Measurements from ENCODE around the gene PDE1C. TPM values are rescaled to one million over a fixed set of nuclear protein-coding genes. Genes with fewer than 3 reads are reported as not detected.

The PDE1C gene
- total RNA-seq, 3 donors from 2014 or later (not counting 1 experiment from before 2014, with no cell fraction given) = not detected

DNA sequence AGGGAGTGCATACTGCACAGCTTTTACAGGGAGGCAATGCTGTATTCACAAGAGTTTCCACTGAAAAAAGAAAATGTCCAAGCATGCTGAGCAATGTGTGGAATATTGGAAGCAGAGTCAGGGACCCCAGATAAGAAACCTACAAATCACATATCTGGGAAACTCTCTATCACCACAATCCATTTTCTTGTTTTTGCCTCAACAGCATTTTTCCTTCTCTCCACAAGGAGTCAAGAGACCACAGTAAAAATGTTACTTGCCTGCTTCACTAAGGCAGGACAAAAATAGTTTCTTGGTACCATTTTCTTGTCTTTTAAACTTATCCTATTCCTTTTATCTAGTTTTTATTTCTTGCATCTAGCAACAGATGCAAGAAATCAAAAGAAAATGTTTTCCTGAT, 19.5 kb upstream of the PDE1C start:
- no peak for ATAC-seq
- TF ChIP-seq, protein P1, sequence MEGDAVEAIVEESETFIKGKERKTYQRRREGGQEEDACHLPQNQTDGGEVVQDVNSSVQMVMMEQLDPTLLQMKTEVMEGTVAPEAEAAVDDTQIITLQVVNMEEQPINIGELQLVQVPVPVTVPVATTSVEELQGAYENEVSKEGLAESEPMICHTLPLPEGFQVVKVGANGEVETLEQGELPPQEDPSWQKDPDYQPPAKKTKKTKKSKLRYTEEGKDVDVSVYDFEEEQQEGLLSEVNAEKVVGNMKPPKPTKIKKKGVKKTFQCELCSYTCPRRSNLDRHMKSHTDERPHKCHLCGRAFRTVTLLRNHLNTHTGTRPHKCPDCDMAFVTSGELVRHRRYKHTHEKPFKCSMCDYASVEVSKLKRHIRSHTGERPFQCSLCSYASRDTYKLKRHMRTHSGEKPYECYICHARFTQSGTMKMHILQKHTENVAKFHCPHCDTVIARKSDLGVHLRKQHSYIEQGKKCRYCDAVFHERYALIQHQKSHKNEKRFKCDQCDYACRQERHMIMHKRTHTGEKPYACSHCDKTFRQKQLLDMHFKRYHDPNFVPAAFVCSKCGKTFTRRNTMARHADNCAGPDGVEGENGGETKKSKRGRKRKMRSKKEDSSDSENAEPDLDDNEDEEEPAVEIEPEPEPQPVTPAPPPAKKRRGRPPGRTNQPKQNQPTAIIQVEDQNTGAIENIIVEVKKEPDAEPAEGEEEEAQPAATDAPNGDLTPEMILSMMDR (IDR thresholded peaks at IDR 0.05) = no peak
- H3K9me3 Mint-ChIP-seq = peaks cover 0 to 2% of the 10 kb centered on the region in 2 donors
- no peak overlapping the region for H3K4me3 ChIP-seq (ENCODE audit: low read length)
- H3K4me3 Mint-ChIP-seq = no peak overlapping the region
- no peaks in the 10 kb centered on the region for H3K27me3 ChIP-seq (ENCODE audit: control insufficient read depth, insufficient read depth, low read length)
- H3K36me3 Mint-ChIP-seq = no peaks in the 10 kb centered on the region
- no peak overlapping the region for H3K27ac ChIP-seq (ENCODE audit: low read length)
- H3K27ac Mint-ChIP-seq = no peak overlapping the region
- H3K9me3 ChIP-seq (ENCODE audit: control insufficient read depth, insufficient read depth, low read length) = no peaks in the 10 kb centered on the region
- H3K4me1 Mint-ChIP-seq = no peaks in the 10 kb centered on the region
- intact Hi-C loops (cut with micrococcal nuclease) = no loop called here
- peaks cover 0 to 2% of the 10 kb centered on the region in 2 donors for H3K27me3 Mint-ChIP-seq (ENCODE audit: low read depth in 2 of 2)
- no peaks in the 10 kb centered on the region for H3K36me3 ChIP-seq (ENCODE audit: control insufficient read depth, insufficient read depth, low read length)
- no peak for DNase-seq
- H3K4me1 ChIP-seq (ENCODE audit: control insufficient read depth, insufficient read depth, low read length) = no peaks in the 10 kb centered on the region

DNA sequence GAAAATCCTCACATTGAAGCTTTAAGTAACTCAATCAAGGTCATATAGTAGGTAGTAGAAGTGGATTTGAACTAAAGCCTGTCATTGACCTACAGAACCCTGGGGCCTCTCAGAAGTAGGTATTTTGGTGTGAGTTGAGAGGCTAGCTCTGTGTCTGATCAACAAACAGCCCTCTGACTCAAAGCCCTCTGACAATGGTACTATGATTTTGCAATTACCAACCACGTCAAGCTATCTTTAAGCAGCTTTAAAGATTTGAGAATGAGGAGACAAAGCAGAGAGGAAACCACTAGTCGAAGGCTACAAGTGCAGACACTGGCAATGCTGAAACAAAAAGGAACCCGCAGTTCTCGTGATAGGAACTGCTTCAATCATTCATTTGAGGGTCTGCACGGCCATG, 19.0 kb upstream of the PDE1C start:
- intact Hi-C loops (cut with micrococcal nuclease) = no loop called here
- H3K9me3 Mint-ChIP-seq = peaks cover 0 to 2% of the 10 kb centered on the region in 2 donors
- no peaks in the 10 kb centered on the region for H3K36me3 Mint-ChIP-seq
- 70% methylated on average over 5 of the region's 5 CpGs for WGBS (ENCODE audit: insufficient coverage)
- H3K4me1 Mint-ChIP-seq = no peaks in the 10 kb centered on the region
- no peaks in the 10 kb centered on the region for H3K27me3 ChIP-seq (ENCODE audit: control insufficient read depth, insufficient read depth, low read length)
- TF ChIP-seq, protein P1 (IDR thresholded peaks at IDR 0.05) = no peak
- H3K27ac ChIP-seq (ENCODE audit: low read length) = no peak overlapping the region
- peaks cover 0 to 2% of the 10 kb centered on the region in 2 donors for H3K27me3 Mint-ChIP-seq (ENCODE audit: low read depth in 2 of 2)
- H3K4me1 ChIP-seq (ENCODE audit: control insufficient read depth, insufficient read depth, low read length) = no peaks in the 10 kb centered on the region
- ATAC-seq (no peak), DNase-seq (no peak)
- H3K27ac Mint-ChIP-seq = no peak overlapping the region
- H3K4me3 Mint-ChIP-seq = no peak overlapping the region
- no peaks in the 10 kb centered on the region for H3K9me3 ChIP-seq (ENCODE audit: control insufficient read depth, insufficient read depth, low read length)
- H3K36me3 ChIP-seq (ENCODE audit: control insufficient read depth, insufficient read depth, low read length) = no peaks in the 10 kb centered on the region
- no peak overlapping the region for H3K4me3 ChIP-seq (ENCODE audit: low read length)

DNA sequence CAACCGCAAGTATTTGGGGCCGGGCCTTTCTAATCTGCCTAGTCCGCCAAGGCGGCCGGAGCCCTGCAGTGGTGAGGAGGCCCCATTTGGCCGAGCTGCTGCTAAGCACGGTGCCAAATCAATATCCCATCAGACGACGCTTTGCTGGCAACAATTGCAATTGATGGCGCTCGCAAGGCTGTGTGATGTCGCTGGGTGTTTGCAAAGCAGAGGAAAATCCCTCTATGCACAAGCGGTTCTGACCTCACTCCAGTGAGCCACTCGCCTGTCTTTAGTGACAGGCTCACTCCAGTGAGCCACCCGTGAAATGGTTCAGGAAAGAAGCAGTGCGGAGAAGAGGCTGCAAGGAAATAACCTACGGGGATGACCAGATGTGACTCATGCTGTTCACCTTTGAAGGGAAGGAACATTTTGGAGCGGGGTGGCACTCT, 18.3 kb upstream of the PDE1C start:
- no peaks in the 10 kb centered on the region for H3K9me3 ChIP-seq (ENCODE audit: control insufficient read depth, insufficient read depth, low read length)
- peaks cover 0 to 2% of the 10 kb centered on the region in 2 donors for H3K27me3 Mint-ChIP-seq (ENCODE audit: low read depth in 2 of 2)
- H3K4me3 ChIP-seq (ENCODE audit: low read length) = no peak overlapping the region
- intact Hi-C loops (cut with micrococcal nuclease) = no loop called here
- DNase-seq = no peak
- no peaks in the 10 kb centered on the region for H3K27me3 ChIP-seq (ENCODE audit: control insufficient read depth, insufficient read depth, low read length)
- no peak overlapping the region for H3K27ac Mint-ChIP-seq
- H3K36me3 ChIP-seq (ENCODE audit: control insufficient read depth, insufficient read depth, low read length) = no peaks in the 10 kb centered on the region
- TF ChIP-seq, protein P1 (IDR thresholded peaks at IDR 0.05) = no peak
- H3K4me3 Mint-ChIP-seq = no peak overlapping the region
- no peak overlapping the region for H3K27ac ChIP-seq (ENCODE audit: low read length)
- H3K9me3 Mint-ChIP-seq = peaks cover 0 to 2% of the 10 kb centered on the region in 2 donors
- H3K36me3 Mint-ChIP-seq = no peaks in the 10 kb centered on the region
- WGBS (ENCODE audit: insufficient coverage) = 91% methylated on average over 18 of the region's 18 CpGs
- H3K4me1 ChIP-seq (ENCODE audit: control insufficient read depth, insufficient read depth, low read length) = no peaks in the 10 kb centered on the region
- no peaks in the 10 kb centered on the region for H3K4me1 Mint-ChIP-seq
- ATAC-seq = no peak

DNA sequence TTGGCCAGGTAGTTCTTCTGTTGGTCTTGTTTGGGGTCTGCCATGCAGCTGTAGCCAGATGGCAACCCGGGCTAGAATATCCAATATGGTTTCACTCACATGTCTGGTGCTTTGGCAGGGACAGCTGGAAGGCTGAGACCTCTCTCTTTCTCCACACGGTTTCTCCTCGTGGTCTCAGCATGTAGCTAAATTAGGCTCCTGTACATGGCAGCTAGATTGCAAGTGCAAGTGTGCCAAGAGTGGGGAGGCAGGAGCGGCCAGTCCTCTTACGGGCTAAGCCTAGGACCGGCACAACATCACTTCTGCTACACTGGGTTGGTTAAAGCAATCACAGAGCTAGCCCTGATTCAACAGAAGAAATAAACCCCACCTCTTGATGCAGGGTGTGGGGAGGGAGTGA, 9.3 kb upstream of the PDE1C start:
- Mint-ChIP-seq H3K4me3 (no peak overlapping the region), H3K9me3 (peaks cover 0 to 2% of the 10 kb centered on the region in 2 donors), H3K27me3 (ENCODE audit: low read depth in 2 of 2) (peaks cover 0 to 9% of the 10 kb centered on the region in 2 donors), H3K4me1 (no peaks in the 10 kb centered on the region), H3K36me3 (no peaks in the 10 kb centered on the region), H3K27ac (no peak overlapping the region)
- H3K36me3 ChIP-seq (ENCODE audit: control insufficient read depth, insufficient read depth, low read length) = no peaks in the 10 kb centered on the region
- intact Hi-C loops (cut with micrococcal nuclease) = no loop called here
- TF ChIP-seq, protein P1 (IDR thresholded peaks at IDR 0.05) = no peak
- no peak overlapping the region for H3K4me3 ChIP-seq (ENCODE audit: low read length)
- DNase-seq (no peak), ATAC-seq (no peak)
- no peaks in the 10 kb centered on the region for H3K4me1 ChIP-seq (ENCODE audit: control insufficient read depth, insufficient read depth, low read length)
- no peak overlapping the region for H3K27ac ChIP-seq (ENCODE audit: low read length)
- 83% methylated on average over 6 of the region's 6 CpGs for WGBS (ENCODE audit: insufficient coverage)
- H3K27me3 ChIP-seq (ENCODE audit: control insufficient read depth, insufficient read depth, low read length) = no peaks in the 10 kb centered on the region
- no peaks in the 10 kb centered on the region for H3K9me3 ChIP-seq (ENCODE audit: control insufficient read depth, insufficient read depth, low read length)

All from natural killer cell (primary cell).